ENCODE measurements around the gene PID1.

The PID1 gene

DNA sequence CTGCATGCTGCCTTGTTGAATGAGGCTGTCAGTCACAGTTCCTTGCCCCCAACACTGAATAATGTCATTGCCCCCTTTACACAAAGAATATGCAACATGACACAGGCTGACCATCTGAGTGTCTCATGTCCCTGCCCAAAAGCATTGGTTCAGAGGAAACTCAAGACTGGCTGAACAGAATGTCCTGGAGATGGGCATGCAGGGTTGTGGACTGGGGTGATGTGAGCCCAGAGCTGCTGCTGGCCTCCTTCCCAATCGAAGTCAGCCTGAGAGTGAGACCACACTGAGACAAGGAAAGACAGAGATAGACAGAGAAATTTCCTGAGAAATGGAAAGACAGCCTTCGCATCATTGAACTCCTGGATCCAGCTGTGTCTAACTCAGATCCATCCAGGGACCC is 110.1 kb downstream of the PID1 start:
- Histone ChIP-seq H3K36me3 (ENCODE audit: insufficient read depth, insufficient read length, low read length) (no peaks in the 10 kb centered on the region), H3K9me3 (ENCODE audit: insufficient read depth, low read length) (no peaks in the 10 kb centered on the region), H3K9ac (ENCODE audit: insufficient read length, low read depth) (no peak overlapping the region), H3K27me3 (ENCODE audit: insufficient read depth, insufficient read length) (no peaks in the 10 kb centered on the region), H3K4me1 (ENCODE audit: insufficient read depth, insufficient read length) (no peaks in the 10 kb centered on the region), H3K4me3 (ENCODE audit: insufficient read length, low read depth) (no peak overlapping the region)
- DNase-seq (ENCODE audit: low read depth, low spot score): no peak
- TF ChIP-seq ZNF274 (IDR thresholded peaks at IDR 0.05; ENCODE audit: low read depth, low read length) (no peak), YY1 (IDR thresholded peaks at IDR 0.05; ENCODE audit: insufficient read depth, insufficient read length) (no peak), SUZ12 (IDR thresholded peaks at IDR 0.05; ENCODE audit: extremely low read depth, insufficient read depth, insufficient read length) (no peak)

DNA sequence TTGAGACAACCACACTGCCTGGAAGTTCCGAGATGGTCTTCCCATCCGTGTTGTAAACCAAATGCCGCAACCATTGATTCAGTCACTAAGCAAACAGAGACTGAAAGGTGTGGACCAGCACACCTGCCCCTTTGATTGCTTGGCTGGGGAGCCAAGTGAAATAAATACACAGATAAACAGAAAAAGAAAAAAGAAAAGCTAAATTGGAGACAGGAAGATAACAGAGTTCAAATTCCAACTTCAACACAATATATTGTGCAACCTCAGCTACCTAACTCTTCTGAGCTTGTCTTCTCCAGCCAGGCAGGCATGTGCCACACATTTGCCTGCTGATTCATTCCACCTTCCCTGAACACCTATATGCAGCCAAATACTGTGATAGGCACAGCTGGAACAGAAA is 110.9 kb downstream of the PID1 start:
- Histone ChIP-seq H3K4me1 (ENCODE audit: insufficient read depth, insufficient read length) (no peaks in the 10 kb centered on the region), H3K4me3 (ENCODE audit: insufficient read length, low read depth) (no peak overlapping the region), H3K9me3 (ENCODE audit: insufficient read depth, low read length) (no peaks in the 10 kb centered on the region), H3K27me3 (ENCODE audit: insufficient read depth, insufficient read length) (no peaks in the 10 kb centered on the region), H3K9ac (ENCODE audit: insufficient read length, low read depth) (no peak overlapping the region), H3K36me3 (ENCODE audit: insufficient read depth, insufficient read length, low read length) (no peaks in the 10 kb centered on the region)
- DNase-seq (ENCODE audit: low read depth, low spot score): no peak
- TF ChIP-seq YY1 (IDR thresholded peaks at IDR 0.05; ENCODE audit: insufficient read depth, insufficient read length): no peak
- TF ChIP-seq ZNF274 (IDR thresholded peaks at IDR 0.05; ENCODE audit: low read depth, low read length): no peak
- no peak for TF ChIP-seq SUZ12 (IDR thresholded peaks at IDR 0.05; ENCODE audit: extremely low read depth, insufficient read depth, insufficient read length)

GRCh38 chr2:229159405-229159804 is 111.7 kb downstream of the PID1 start:
- Histone ChIP-seq H3K9ac (ENCODE audit: insufficient read length, low read depth) (no peak overlapping the region), H3K4me3 (ENCODE audit: insufficient read length, low read depth) (no peak overlapping the region), H3K36me3 (ENCODE audit: insufficient read depth, insufficient read length, low read length) (no peaks in the 10 kb centered on the region), H3K27me3 (ENCODE audit: insufficient read depth, insufficient read length) (no peaks in the 10 kb centered on the region), H3K9me3 (ENCODE audit: insufficient read depth, low read length) (no peaks in the 10 kb centered on the region), H3K4me1 (ENCODE audit: insufficient read depth, insufficient read length) (no peaks in the 10 kb centered on the region)
- no peak for DNase-seq (ENCODE audit: low read depth, low spot score)
- no peak for TF ChIP-seq SUZ12 (IDR thresholded peaks at IDR 0.05; ENCODE audit: extremely low read depth, insufficient read depth, insufficient read length)
- no peak for TF ChIP-seq YY1 (IDR thresholded peaks at IDR 0.05; ENCODE audit: insufficient read depth, insufficient read length)
- TF ChIP-seq ZNF274 (IDR thresholded peaks at IDR 0.05; ENCODE audit: low read depth, low read length): no peak

DNA sequence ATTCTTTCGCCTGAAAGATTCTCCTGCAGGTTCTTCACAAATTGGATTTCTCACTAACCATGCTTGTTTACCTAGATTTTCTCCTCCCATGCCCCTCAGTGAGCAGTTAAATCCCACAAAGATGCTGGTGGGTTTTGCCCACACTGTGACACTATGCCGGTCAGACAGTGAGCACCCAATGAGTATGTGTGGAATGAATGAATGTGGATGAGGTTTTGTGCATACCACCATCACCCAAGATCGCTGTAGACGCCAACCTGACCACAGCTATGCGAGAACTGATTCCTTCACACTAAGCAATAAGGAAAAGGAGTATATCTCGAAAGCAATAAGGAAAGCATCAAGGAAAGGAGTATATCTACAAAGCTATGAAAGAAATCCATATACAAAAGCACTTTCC is 116.7 kb downstream of the PID1 start:
- no peaks in the 10 kb centered on the region for H3K4me1 ChIP-seq (ENCODE audit: insufficient read depth, insufficient read length)
- no peaks in the 10 kb centered on the region for H3K9me3 ChIP-seq (ENCODE audit: insufficient read depth, low read length)
- TF ChIP-seq SUZ12 (IDR thresholded peaks at IDR 0.05; ENCODE audit: extremely low read depth, insufficient read depth, insufficient read length) (no peak), YY1 (IDR thresholded peaks at IDR 0.05; ENCODE audit: insufficient read depth, insufficient read length) (no peak), ZNF274 (IDR thresholded peaks at IDR 0.05; ENCODE audit: low read depth, low read length) (no peak)
- no peak for DNase-seq (ENCODE audit: low read depth, low spot score)
- no peak overlapping the region for H3K4me3 ChIP-seq (ENCODE audit: insufficient read length, low read depth)
- H3K27me3 ChIP-seq (ENCODE audit: insufficient read depth, insufficient read length): no peaks in the 10 kb centered on the region
- H3K9ac ChIP-seq (ENCODE audit: insufficient read length, low read depth): no peak overlapping the region
- H3K36me3 ChIP-seq (ENCODE audit: insufficient read depth, insufficient read length, low read length): no peaks in the 10 kb centered on the region

DNA sequence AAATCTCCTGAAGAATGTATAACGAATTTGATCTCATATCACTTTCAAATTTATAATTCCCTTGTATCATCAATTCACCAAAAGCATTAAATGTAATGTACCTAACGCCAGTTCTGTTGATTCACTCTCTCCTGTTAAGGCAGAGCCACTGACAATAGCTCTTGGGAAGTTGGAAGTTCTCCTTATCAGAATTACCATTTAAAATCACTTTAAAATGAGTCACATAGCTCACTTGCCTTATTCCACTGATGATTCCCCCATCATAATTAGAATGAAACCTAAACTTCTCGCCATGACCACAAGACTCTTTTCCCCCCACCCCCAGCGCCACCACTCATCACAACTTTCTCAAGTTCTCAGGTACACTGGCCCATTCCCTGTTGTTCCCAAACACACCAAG is 117.1 kb downstream of the PID1 start:
- no peak overlapping the region for H3K4me3 ChIP-seq (ENCODE audit: insufficient read length, low read depth)
- TF ChIP-seq YY1 (IDR thresholded peaks at IDR 0.05; ENCODE audit: insufficient read depth, insufficient read length) (no peak), ZNF274 (IDR thresholded peaks at IDR 0.05; ENCODE audit: low read depth, low read length) (no peak), SUZ12 (IDR thresholded peaks at IDR 0.05; ENCODE audit: extremely low read depth, insufficient read depth, insufficient read length) (no peak)
- H3K4me1 ChIP-seq (ENCODE audit: insufficient read depth, insufficient read length): no peaks in the 10 kb centered on the region
- no peaks in the 10 kb centered on the region for H3K36me3 ChIP-seq (ENCODE audit: insufficient read depth, insufficient read length, low read length)
- H3K9me3 ChIP-seq (ENCODE audit: insufficient read depth, low read length): no peaks in the 10 kb centered on the region
- no peak overlapping the region for H3K9ac ChIP-seq (ENCODE audit: insufficient read length, low read depth)
- no peaks in the 10 kb centered on the region for H3K27me3 ChIP-seq (ENCODE audit: insufficient read depth, insufficient read length)
- DNase-seq (ENCODE audit: low read depth, low spot score): no peak

- H3K4me3 ChIP-seq (ENCODE audit: insufficient read length, low read depth): no peak overlapping the region
- no peak for DNase-seq (ENCODE audit: low read depth, low spot score)
- no peaks in the 10 kb centered on the region for H3K4me1 ChIP-seq (ENCODE audit: insufficient read depth, insufficient read length)
- H3K27me3 ChIP-seq (ENCODE audit: insufficient read depth, insufficient read length): no peaks in the 10 kb centered on the region
- TF ChIP-seq YY1 (IDR thresholded peaks at IDR 0.05; ENCODE audit: insufficient read depth, insufficient read length) (no peak), ZNF274 (IDR thresholded peaks at IDR 0.05; ENCODE audit: low read depth, low read length) (no peak), SUZ12 (IDR thresholded peaks at IDR 0.05; ENCODE audit: extremely low read depth, insufficient read depth, insufficient read length) (no peak)
- no peaks in the 10 kb centered on the region for H3K9me3 ChIP-seq (ENCODE audit: insufficient read depth, low read length)
- no peaks in the 10 kb centered on the region for H3K36me3 ChIP-seq (ENCODE audit: insufficient read depth, insufficient read length, low read length)
- no peak overlapping the region for H3K9ac ChIP-seq (ENCODE audit: insufficient read length, low read depth)
Observed at GRCh38 chr2:229153267-229153666, 117.8 kb downstream of the PID1 start.

DNA sequence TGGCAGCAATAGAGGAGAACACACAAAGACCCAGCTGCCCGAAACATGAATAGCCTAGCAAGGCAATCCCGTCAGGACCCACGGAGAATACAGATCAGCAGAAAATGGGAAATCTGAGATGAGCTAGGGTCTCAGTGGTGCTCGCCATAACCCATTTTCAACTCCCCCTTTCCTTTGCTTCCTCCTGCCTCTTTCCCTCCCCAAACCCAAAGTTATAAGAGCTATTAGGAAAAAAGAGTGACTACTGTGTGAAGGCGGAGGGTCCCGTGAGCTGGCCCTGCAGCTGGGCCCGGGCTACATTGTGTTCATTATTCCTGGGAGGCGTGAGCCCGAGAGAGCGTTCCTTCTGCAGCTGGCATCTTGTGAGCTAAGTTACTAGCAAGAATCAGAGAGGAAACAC is 118.4 kb downstream of the PID1 start:
- DNase-seq (ENCODE audit: low read depth, low spot score): no peak
- Histone ChIP-seq H3K36me3 (ENCODE audit: insufficient read depth, insufficient read length, low read length) (no peaks in the 10 kb centered on the region), H3K9me3 (ENCODE audit: insufficient read depth, low read length) (no peaks in the 10 kb centered on the region), H3K4me3 (ENCODE audit: insufficient read length, low read depth) (no peak overlapping the region), H3K4me1 (ENCODE audit: insufficient read depth, insufficient read length) (no peaks in the 10 kb centered on the region), H3K9ac (ENCODE audit: insufficient read length, low read depth) (no peak overlapping the region), H3K27me3 (ENCODE audit: insufficient read depth, insufficient read length) (no peaks in the 10 kb centered on the region)
- TF ChIP-seq YY1 (IDR thresholded peaks at IDR 0.05; ENCODE audit: insufficient read depth, insufficient read length) (no peak), ZNF274 (IDR thresholded peaks at IDR 0.05; ENCODE audit: low read depth, low read length) (no peak), SUZ12 (IDR thresholded peaks at IDR 0.05; ENCODE audit: extremely low read depth, insufficient read depth, insufficient read length) (no peak)

GRCh38 chr2:229150317-229150716 is 120.8 kb downstream of the PID1 start:
- TF ChIP-seq YY1 (IDR thresholded peaks at IDR 0.05; ENCODE audit: insufficient read depth, insufficient read length) (no peak), SUZ12 (IDR thresholded peaks at IDR 0.05; ENCODE audit: extremely low read depth, insufficient read depth, insufficient read length) (no peak)
- H3K4me3 ChIP-seq (ENCODE audit: insufficient read length, low read depth): no peak overlapping the region
- no peaks in the 10 kb centered on the region for H3K4me1 ChIP-seq (ENCODE audit: insufficient read depth, insufficient read length)
- no peak overlapping the region for H3K9ac ChIP-seq (ENCODE audit: insufficient read length, low read depth)
- no peak for DNase-seq (ENCODE audit: low read depth, low spot score)
- H3K9me3 ChIP-seq (ENCODE audit: insufficient read depth, low read length): no peaks in the 10 kb centered on the region
- H3K27me3 ChIP-seq (ENCODE audit: insufficient read depth, insufficient read length): no peaks in the 10 kb centered on the region
- no peaks in the 10 kb centered on the region for H3K36me3 ChIP-seq (ENCODE audit: insufficient read depth, insufficient read length, low read length)
